HCT116 (cell line): Measurements from ENCODE around the gene ASB15. TPM values are rescaled to one million over a fixed set of nuclear protein-coding genes. Genes with fewer than 3 reads are reported as not detected.

ENCODE experiments used
- ATAC-seq: fragments of 200-7000 bp; cut with Tn5 transposase; 2 replicates; pipeline ENCODE4 v1.9.1; 2020; ENCODE audit warnings: mild to moderate bottlenecking, moderate library complexity
- BruUV-seq: library from RNA; stranded (reverse); fragments of 400-500 nt; replicated peaks from 2 replicates; lab custom pipeline; 2021; lab: Mats Ljungman, UMichigan
- CTCF ChIA-PET: fragments of 300-600 bp; sonication (Branson Sonifier 250); formaldehyde crosslinking; loops from one replicate; lab custom pipeline; 2021; ENCODE audit warnings: antibody characterized with exemption; lab: Charles Lee
- POLR2A ChIA-PET: fragments of 300-600, 350-600 bp; sonication (Branson Sonifier 250); formaldehyde crosslinking; loops from one replicate; lab custom pipeline; 2021; ENCODE audit warnings: antibody characterized with exemption; lab: Charles Lee
- RAD21 ChIA-PET, 2 experiments: fragments of 300-600 bp; sonication (Branson Sonifier 250); formaldehyde crosslinking; loops; one replicate each; lab custom pipeline; 2023; ENCODE audit warnings: low total read pairs in 2 of 2; ENCODE audit not compliant: uncharacterized antibody in 2 of 2, unreplicated experiment in 2 of 2, low non-redundant PET in 1 of 2; lab: Charles Lee
- DNase-seq: peaks from one replicate; pipeline ENCODE4 v3.0.0-alpha.2; 2010; ENCODE audit warnings: low read depth, low spot score
- H2AFZ ChIP-seq: fragments of 200-600 bp; shearing (Covaris generic), sonication (generic); 2 replicates; pipeline ENCODE4 v1.6.1; 2017; ENCODE audit warnings: low read depth, mixed run types, mixed read lengths, antibody characterized with exemption, low read length; ENCODE audit not compliant: poor library complexity, severe bottlenecking
- H3K27ac ChIP-seq: 2 replicates; pipeline ENCODE4 v1.5.1; 2012; ENCODE audit warnings: low read depth, low read length
- H3K27me3 ChIP-seq: fragments of 200-600 bp; sonication (generic); 2 replicates; pipeline ENCODE4 v1.6.1; 2016; ENCODE audit warnings: mixed run types, low read length, mixed read lengths; ENCODE audit not compliant: insufficient read depth
- H3K36me3 ChIP-seq, 2 experiments: fragments of 200-500 bp in 1 of 2; fragments of 200-600 bp in 1 of 2; sonication (Bioruptor generic) in 1 of 2; sonication (generic) in 1 of 2; 2 replicates each; pipeline versions ENCODE4 v1.5.1 to v1.6.1; 2014 to 2016; ENCODE audit warnings: low read length in 2 of 2, inconsistent platforms in 1 of 2, mixed read lengths in 1 of 2, mixed run types in 1 of 2; ENCODE audit not compliant: insufficient read depth in 2 of 2, control insufficient read depth in 1 of 2
- H3K4me1 ChIP-seq, 2 experiments: fragments of 200-600 bp in 1 of 2; sonication (generic) in 1 of 2; 2 replicates each; pipeline versions ENCODE4 v1.5.1 to v1.6.1; 2012 to 2017; ENCODE audit warnings: low read length in 2 of 2, inconsistent platforms in 1 of 2, mild to moderate bottlenecking in 1 of 2, mixed read lengths in 1 of 2, mixed run types in 1 of 2, moderate library complexity in 1 of 2; ENCODE audit not compliant: insufficient read depth in 2 of 2, control insufficient read depth in 1 of 2
- H3K4me2 ChIP-seq: fragments of 200-600 bp; sonication (generic); 2 replicates; pipeline ENCODE4 v1.6.1; 2017; ENCODE audit warnings: mixed run types, low read length, mixed read lengths
- H3K4me3 ChIP-seq, 2 experiments: fragments of 200-600 bp in 1 of 2; sonication (generic) in 1 of 2; replicated peaks in 1 of 2; 2 replicates each; pipeline ENCODE4 v1.5.1; 2011 to 2016; ENCODE audit warnings: low read length in 2 of 2, control low read depth in 1 of 2, low read depth in 1 of 2, mild to moderate bottlenecking in 1 of 2, mixed read lengths in 1 of 2, mixed run types in 1 of 2
- H3K79me2 ChIP-seq: fragments of 200-600 bp; sonication (generic); 2 replicates; pipeline ENCODE4 v1.6.1; 2017; ENCODE audit warnings: mild to moderate bottlenecking, mixed run types, low read length, moderate library complexity, mixed read lengths; ENCODE audit not compliant: insufficient read depth
- H3K9ac ChIP-seq: fragments of 200-600 bp; sonication (generic); 2 replicates; pipeline ENCODE4 v1.6.1; 2016; ENCODE audit warnings: low read length, mixed read lengths
- H3K9me2 ChIP-seq: fragments of 200-600 bp; sonication (generic), shearing (Covaris generic); 2 replicates; pipeline ENCODE4 v1.6.1; 2017; ENCODE audit warnings: mixed run types, mild to moderate bottlenecking, moderate library complexity; ENCODE audit not compliant: insufficient read depth
- H3K9me3 ChIP-seq, 2 experiments: fragments of 200-500 bp in 1 of 2; fragments of 200-600 bp in 1 of 2; sonication (Bioruptor generic) in 1 of 2; sonication (generic) in 1 of 2; 2 replicates each; pipeline ENCODE4 v1.6.1; 2014 to 2017; ENCODE audit warnings: low read length in 2 of 2, mixed read lengths in 2 of 2, inconsistent platforms in 1 of 2, low read depth in 1 of 2, mild to moderate bottlenecking in 1 of 2, mixed run types in 1 of 2, moderate library complexity in 1 of 2; ENCODE audit not compliant: control insufficient read depth in 1 of 2, insufficient read depth in 1 of 2
- H4K20me1 ChIP-seq: fragments of 200-600 bp; sonication (generic), shearing (Covaris generic); 2 replicates; pipeline ENCODE4 v1.6.1; 2017; ENCODE audit warnings: mixed run types, mild to moderate bottlenecking, moderate library complexity; ENCODE audit not compliant: insufficient read depth
- JUND ChIP-seq: IDR thresholded peaks from 2 replicates; pipeline ENCODE4 v1.6.1; 2012
- RAD21 ChIP-seq: IDR thresholded peaks from 2 replicates; pipeline ENCODE4 v1.6.1; 2012; ENCODE audit warnings: low read depth, mild to moderate bottlenecking
- intact Hi-C: fragments of 100-400 bp; cut with micrococcal nuclease; formaldehyde crosslinking; loops from 2 replicates; pipeline ENCODE4 v1.10.0; 2022
- total RNA-seq: library from RNA; stranded (reverse); gene quantifications from one replicate; pipeline ENCODE4 v1.2.1, GENCODE V29; 2021; ENCODE audit not compliant: unreplicated experiment
- TF ChIP-seq, protein P1 (sequence below): IDR thresholded peaks from 2 replicates; pipeline ENCODE4 v1.6.1; 2011; ENCODE audit warnings: mild to moderate bottlenecking, low read length, moderate library complexity; ENCODE audit not compliant: insufficient replicate concordance; ENCODE audit errors: extremely low read depth
- TF ChIP-seq, protein P2 (sequence below), 3 experiments: fragments of 200-600 bp in 1 of 3; sonication (generic) in 1 of 3; IDR thresholded peaks in 2 of 3; conservative IDR thresholded peaks in 1 of 3; 2 replicates each; pipeline ENCODE4 v1.5.1; 2012 to 2017; ENCODE audit warnings: low read depth in 2 of 3, low read length in 2 of 3, antibody characterized with exemption in 1 of 3, borderline replicate concordance in 1 of 3, control low read depth in 1 of 3, mild to moderate bottlenecking in 1 of 3, mixed read lengths in 1 of 3, mixed run types in 1 of 3, moderate library complexity in 1 of 3; ENCODE audit not compliant: insufficient read depth in 1 of 3

The ASB15 gene
- total RNA-seq, 1 experiment from 2014 or later: not detected

DNA sequence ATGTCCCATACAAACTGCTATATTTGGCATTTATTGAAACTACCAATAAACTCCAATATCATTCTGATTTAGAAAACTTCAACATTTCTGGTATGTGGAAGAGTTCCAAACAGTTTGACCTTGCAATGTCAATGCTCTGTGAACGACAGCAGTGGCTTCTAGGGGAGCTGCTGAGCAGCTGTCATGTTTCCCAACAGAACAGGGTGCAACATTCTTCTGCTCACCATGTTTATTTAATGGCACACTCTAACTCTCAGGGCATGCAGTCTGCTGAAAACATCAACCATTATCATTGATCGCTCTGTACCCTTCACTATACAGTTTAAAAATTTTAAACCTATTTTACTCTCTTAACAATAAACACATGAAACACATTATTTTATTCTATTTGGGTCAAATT, 79.9 kb downstream of the ASB15 start (continued):
- TF ChIP-seq, protein P1, sequence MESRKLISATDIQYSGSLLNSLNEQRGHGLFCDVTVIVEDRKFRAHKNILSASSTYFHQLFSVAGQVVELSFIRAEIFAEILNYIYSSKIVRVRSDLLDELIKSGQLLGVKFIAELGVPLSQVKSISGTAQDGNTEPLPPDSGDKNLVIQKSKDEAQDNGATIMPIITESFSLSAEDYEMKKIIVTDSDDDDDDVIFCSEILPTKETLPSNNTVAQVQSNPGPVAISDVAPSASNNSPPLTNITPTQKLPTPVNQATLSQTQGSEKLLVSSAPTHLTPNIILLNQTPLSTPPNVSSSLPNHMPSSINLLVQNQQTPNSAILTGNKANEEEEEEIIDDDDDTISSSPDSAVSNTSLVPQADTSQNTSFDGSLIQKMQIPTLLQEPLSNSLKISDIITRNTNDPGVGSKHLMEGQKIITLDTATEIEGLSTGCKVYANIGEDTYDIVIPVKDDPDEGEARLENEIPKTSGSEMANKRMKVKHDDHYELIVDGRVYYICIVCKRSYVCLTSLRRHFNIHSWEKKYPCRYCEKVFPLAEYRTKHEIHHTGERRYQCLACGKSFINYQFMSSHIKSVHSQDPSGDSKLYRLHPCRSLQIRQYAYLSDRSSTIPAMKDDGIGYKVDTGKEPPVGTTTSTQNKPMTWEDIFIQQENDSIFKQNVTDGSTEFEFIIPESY: no peak
- TF ChIP-seq, all 23 proteins: peak for 0

DNA sequence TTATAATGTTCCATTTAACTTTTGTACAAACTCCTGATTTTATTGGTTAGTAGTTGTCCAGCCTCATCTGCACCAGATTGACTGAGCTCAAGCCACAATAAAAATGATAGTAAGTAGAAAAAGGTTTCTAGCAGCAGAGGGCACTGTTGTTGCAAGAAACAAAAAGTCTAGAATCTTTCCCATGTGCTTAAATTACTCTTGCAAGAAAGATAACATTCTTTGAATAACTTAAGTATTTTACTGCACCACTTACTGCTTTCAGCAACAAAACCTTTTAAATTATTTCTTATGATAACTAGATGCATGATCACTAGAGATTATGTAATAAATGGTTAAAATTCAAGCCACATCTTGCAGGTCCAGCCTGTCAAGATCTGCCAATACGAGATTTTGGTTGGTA, 81.1 kb downstream of the ASB15 start:
- no peaks in the 10 kb centered on the region for H3K27me3 ChIP-seq
- H3K4me2 ChIP-seq: no peak overlapping the region
- H3K79me2 ChIP-seq: no peaks in the 10 kb centered on the region
- no peak overlapping the region for H3K9ac ChIP-seq
- TF ChIP-seq JUND (no peak), RAD21 (peak; percentile 69)
- TF ChIP-seq, protein P2, sequence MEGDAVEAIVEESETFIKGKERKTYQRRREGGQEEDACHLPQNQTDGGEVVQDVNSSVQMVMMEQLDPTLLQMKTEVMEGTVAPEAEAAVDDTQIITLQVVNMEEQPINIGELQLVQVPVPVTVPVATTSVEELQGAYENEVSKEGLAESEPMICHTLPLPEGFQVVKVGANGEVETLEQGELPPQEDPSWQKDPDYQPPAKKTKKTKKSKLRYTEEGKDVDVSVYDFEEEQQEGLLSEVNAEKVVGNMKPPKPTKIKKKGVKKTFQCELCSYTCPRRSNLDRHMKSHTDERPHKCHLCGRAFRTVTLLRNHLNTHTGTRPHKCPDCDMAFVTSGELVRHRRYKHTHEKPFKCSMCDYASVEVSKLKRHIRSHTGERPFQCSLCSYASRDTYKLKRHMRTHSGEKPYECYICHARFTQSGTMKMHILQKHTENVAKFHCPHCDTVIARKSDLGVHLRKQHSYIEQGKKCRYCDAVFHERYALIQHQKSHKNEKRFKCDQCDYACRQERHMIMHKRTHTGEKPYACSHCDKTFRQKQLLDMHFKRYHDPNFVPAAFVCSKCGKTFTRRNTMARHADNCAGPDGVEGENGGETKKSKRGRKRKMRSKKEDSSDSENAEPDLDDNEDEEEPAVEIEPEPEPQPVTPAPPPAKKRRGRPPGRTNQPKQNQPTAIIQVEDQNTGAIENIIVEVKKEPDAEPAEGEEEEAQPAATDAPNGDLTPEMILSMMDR (IDR thresholded peaks at IDR 0.05 in 2 of 3, conservative IDR thresholded peaks at IDR 0.05 in 1 of 3; ENCODE audit: borderline replicate concordance in 1 of 3, insufficient read depth in 1 of 3, low read depth in 2 of 3, low read length in 2 of 3): peak; percentile 44 to 62 (median 45); a peak in 5 of 6 replicates
- peaks cover 4 to 7% of the 10 kb centered on the region in 2 experiments; a peak in 3 of 4 replicates for H3K36me3 ChIP-seq
- no peak overlapping the region for H3K27ac ChIP-seq
- no peak overlapping the region for H2AFZ ChIP-seq
- no peak overlapping the region for H3K4me3 ChIP-seq
- ChIA-PET RAD21 (no interaction called here), POLR2A (no interaction called here), CTCF (interaction anchor here (0.7 to 1.6 kb wide), 19 partner anchors 9 to 472 kb away, joined by 3 to 16 read pairs (median 5); no protein-coding TSS in a partner anchor)
- no peaks in the 10 kb centered on the region for H3K4me1 ChIP-seq
- peak; percentile 23 for DNase-seq
- H4K20me1 ChIP-seq: no peaks in the 10 kb centered on the region
- H3K9me3 ChIP-seq: no peaks in the 10 kb centered on the region
- BruUV-seq: no TSS peak
- intact Hi-C loops: loop anchor here (1.0 to 5.0 kb wide), 4 partner anchors 100 to 190 kb away; no protein-coding TSS in a partner anchor
- ATAC-seq: peak; percentile 65; the same call in 1 of the 2 replicates
- H3K9me2 ChIP-seq: no peaks in the 10 kb centered on the region
